Measurements from ENCODE around the gene PINLYP.

DNA sequence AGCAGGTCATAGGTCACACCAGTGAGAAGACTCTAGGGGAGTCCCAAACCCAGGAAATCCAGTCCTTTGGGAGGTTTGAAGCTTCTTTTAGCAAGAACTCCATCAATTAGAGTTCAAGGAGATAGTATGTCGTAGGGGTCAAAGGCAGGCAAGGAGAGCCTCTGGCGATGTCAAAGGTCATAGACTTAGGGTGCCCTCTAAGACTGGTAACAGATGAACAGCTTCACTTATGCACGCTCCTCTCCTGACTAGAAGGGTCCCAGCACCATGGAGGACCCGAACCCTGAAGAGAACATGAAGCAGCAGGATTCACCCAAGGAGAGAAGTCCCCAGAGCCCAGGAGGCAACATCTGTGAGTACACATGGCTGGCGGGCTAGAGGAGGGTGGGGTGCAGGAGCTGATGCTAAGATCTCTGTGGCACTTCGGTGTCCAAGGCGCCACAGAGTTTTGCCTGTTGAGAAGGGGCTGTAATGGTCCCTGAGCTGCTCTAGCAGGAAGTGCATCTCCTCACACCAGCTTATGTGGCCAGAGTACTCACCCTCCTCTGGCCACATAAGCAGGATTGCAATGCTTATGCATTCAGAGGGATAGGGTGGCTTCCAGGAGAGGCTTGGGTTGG lies 21.4 kb downstream of the PINLYP start:
- no peak for TF ChIP-seq CTCF (IDR thresholded peaks at IDR 0.05)
- TF ChIP-seq EP300 (IDR thresholded peaks at IDR 0.05): no peak
- TF ChIP-seq POLR2A (IDR thresholded peaks at IDR 0.05): no peak
